Measurements from ENCODE around the gene SDCCAG8.

- TF ChIP-seq CTCF (conservative IDR thresholded peaks at IDR 0.05) (no peak), ZFX (IDR thresholded peaks at IDR 0.05) (no peak)
Measured at GRCh38 chr1:243267471-243267880, 11.6 kb downstream of the SDCCAG8 start.

All from C4-2B (cell line).